Measurements from ENCODE around the gene MTR. TPM values are rescaled to one million over a fixed set of nuclear protein-coding genes. Genes with fewer than 3 reads are reported as not detected.

Gene MTR
- total RNA-seq, 6 experiments from 2014 or later: 9.4 to 15.4 (median 11.8) TPM

GRCh38 chr1:236799001-236799400 lies 3.9 kb downstream of the MTR start:
- ATAC-seq (no peak), DNase-seq (no peak)
- Histone ChIP-seq H3K36me3 (no peaks in the 10 kb centered on the region), H3K4me3 (no peak overlapping the region), H3K27me3 (no peaks in the 10 kb centered on the region), H3K27ac (no peak overlapping the region), H3K4me1 (peaks cover 0 to 20% (median 2%) of the 10 kb centered on the region in 4 donors), H3K9me3 (no peaks in the 10 kb centered on the region)
- intact Hi-C loops (cut with DNase I): no loop called here
- TF ChIP-seq CTCF (IDR thresholded peaks at IDR 0.05) (no peak), POLR2A (IDR thresholded peaks at IDR 0.05) (no peak)
- WGBS (ENCODE audit: insufficient coverage, low coverage, low lambda C conversion rate, missing lambda C conversion rate): 93% methylated on average over 5 of the region's 5 CpGs

DNA sequence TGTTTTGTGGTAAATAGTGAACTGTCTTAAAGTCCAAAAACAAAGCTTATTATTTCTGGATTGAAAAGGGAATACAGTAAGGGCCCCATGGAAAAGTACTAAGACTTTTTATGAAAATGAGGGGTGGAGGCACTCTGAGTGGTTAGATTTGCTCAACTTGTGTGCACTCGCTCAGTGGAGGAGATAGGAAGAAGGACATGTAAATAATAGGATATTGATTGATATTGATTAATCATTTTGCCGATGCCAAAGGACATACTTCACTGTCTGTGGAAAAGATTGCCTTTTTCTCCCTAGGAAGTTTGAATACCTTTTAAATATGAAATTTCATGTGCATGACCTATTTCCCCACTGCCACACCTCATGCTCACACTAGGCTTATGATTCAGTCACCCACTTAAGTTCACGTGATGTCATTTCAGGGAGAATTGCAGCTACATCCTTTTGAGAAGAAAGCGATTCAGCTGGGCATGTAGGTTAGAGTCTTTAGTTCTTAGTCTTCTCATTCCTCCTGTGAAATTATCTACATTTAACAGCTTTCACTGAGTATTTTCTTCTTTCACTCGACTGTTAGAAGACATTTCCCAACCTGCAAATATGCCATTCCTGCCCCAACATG lies 5.0 kb downstream of the MTR start:
- no peak for TF ChIP-seq POLR2A (IDR thresholded peaks at IDR 0.05)
- TF ChIP-seq CTCF (IDR thresholded peaks at IDR 0.05): no peak
- Histone ChIP-seq H3K36me3 (no peaks in the 10 kb centered on the region), H3K4me1 (peaks cover 0 to 15% (median 2%) of the 10 kb centered on the region in 4 donors), H3K4me3 (no peak overlapping the region), H3K9me3 (no peaks in the 10 kb centered on the region), H3K27me3 (no peaks in the 10 kb centered on the region), H3K27ac (no peak overlapping the region)
- WGBS (ENCODE audit: insufficient coverage, low coverage, low lambda C conversion rate, missing lambda C conversion rate): 52% methylated on average over 5 of the region's 5 CpGs
- intact Hi-C loops (cut with DNase I): no loop called here
- ATAC-seq: no peak
- no peak for DNase-seq

- Histone ChIP-seq H3K27me3 (no peaks in the 10 kb centered on the region), H3K27ac (no peak overlapping the region), H3K4me3 (no peak overlapping the region), H3K4me1 (peaks cover 0 to 15% (median 2%) of the 10 kb centered on the region in 4 donors), H3K36me3 (no peaks in the 10 kb centered on the region), H3K9me3 (no peaks in the 10 kb centered on the region)
- intact Hi-C loops (cut with DNase I): no loop called here
- no peak for DNase-seq
- no peak for ATAC-seq
- TF ChIP-seq CTCF (IDR thresholded peaks at IDR 0.05) (no peak), POLR2A (IDR thresholded peaks at IDR 0.05) (no peak)
Observed at GRCh38 chr1:236800623-236801022, 5.5 kb downstream of the MTR start.

DNA sequence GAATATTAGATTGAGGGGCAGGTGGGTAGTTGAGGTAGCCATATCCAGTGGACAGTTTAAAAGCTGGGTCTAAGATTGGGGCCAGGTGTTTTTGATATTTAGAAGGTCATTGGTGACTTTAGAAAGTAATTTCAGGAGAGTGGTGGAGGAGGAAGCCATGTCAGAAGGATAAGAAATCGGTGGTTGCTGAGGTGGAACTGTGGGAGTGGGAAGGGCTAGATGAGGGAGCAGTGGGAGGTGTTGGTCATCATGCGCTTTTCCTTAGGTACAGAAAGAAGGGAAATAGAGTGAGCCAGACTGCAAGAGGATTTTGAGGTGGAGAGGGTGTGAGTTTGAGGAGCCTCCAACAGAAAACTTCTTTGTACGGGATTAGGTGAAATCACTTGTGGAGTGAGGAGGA lies 7.2 kb downstream of the MTR start:
- WGBS (ENCODE audit: insufficient coverage, low coverage, low lambda C conversion rate, missing lambda C conversion rate): 74% methylated on average over 3 of the region's 3 CpGs
- Histone ChIP-seq H3K9me3 (no peaks in the 10 kb centered on the region), H3K27me3 (no peaks in the 10 kb centered on the region), H3K4me1 (peaks cover 0 to 17% (median 2%) of the 10 kb centered on the region in 4 donors), H3K4me3 (no peak overlapping the region), H3K27ac (no peak overlapping the region), H3K36me3 (no peaks in the 10 kb centered on the region)
- ATAC-seq (no peak), DNase-seq (no peak)
- intact Hi-C loops (cut with DNase I): no loop called here
- TF ChIP-seq POLR2A (IDR thresholded peaks at IDR 0.05) (no peak), CTCF (IDR thresholded peaks at IDR 0.05) (no peak)

DNA sequence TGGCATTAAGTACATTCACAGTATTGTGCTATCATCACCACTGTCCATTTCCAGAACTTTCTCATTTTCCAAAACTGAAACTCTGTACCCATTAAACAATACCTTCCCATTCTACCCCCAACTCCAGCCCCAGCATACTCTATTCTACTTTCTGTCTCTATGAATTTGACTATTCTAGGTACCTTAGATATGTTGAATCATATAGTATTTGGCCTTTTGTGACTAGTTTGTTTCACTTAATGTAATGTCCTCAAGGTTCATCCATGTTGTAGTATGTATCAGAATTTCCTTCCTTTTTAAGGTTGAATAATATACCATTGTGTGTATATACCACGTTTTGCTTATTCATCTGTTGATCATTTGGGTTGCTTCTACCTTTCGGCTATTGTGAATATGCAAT lies 11.5 kb downstream of the MTR start:
- no peak overlapping the region for H3K27ac ChIP-seq
- WGBS (ENCODE audit: insufficient coverage, low coverage, low lambda C conversion rate, missing lambda C conversion rate): 89% methylated on average over 2 of the region's 2 CpGs
- H3K9me3 ChIP-seq: no peaks in the 10 kb centered on the region
- H3K4me3 ChIP-seq: no peak overlapping the region
- peaks cover 0 to 20% (median 2%) of the 10 kb centered on the region in 4 donors for H3K4me1 ChIP-seq
- DNase-seq (no peak), ATAC-seq (no peak)
- H3K36me3 ChIP-seq: peaks cover 0 to 16% (median 1%) of the 10 kb centered on the region in 4 donors
- intact Hi-C loops (cut with DNase I): no loop called here
- TF ChIP-seq POLR2A (IDR thresholded peaks at IDR 0.05): no peak
- no peak for TF ChIP-seq CTCF (IDR thresholded peaks at IDR 0.05)
- no peaks in the 10 kb centered on the region for H3K27me3 ChIP-seq
